Anterior cingulate cortex (tissue), 58 donors: Measurements from ENCODE around the gene RGL4.

Experiments used
- DNase-seq, 58 donors: peaks; one replicate each; lab custom pipeline; 2025; lab: John Stamatoyannopoulos, UW

RGL4 gene

DNA sequence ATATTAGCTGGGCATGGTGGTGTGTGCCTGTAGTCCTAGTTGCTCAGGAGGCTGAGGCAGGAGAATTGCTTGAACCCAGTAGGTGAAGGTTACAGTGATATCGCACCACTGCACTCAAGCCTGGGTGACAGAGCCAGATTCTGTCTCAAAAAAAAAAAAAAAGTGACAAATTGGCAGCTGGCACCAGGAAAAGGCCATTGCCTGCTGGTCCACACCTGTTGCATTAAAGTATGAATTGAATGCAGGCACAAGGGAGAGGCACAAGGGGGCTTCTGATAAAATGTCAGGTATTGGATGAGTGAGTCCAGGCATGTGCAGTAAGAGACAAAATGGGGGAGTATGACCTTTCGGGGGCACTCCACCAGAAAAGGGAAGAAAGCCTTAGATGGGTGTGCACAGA lies 31.9 kb downstream of the RGL4 start:
- no peak for DNase-seq

- DNase-seq, result peak in 3 of 58 donors; percentile 5 to 18 (median 7)
These were observed 37.3 kb downstream of the RGL4 start for GRCh38 chr22:23728108-23728507.

DNA sequence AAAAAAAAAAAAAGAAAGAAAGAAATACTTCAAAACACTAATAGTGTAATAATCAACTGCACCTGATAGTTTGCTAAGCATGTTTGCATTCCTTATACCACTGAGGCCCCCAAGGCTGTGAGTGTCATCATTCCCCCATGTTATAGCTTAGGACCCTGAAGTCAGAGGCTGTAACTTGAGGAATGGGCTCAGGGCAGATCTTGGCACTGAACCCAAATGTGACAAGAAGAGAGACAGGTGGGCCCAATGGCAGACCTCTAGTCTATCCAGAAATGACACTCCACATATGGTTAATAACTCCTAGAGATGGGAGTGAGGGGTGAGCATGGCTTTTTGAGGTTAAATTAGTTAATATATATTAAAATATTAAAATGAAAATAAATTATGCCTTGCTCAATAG lies 46.9 kb downstream of the RGL4 start:
- no peak for DNase-seq

DNA sequence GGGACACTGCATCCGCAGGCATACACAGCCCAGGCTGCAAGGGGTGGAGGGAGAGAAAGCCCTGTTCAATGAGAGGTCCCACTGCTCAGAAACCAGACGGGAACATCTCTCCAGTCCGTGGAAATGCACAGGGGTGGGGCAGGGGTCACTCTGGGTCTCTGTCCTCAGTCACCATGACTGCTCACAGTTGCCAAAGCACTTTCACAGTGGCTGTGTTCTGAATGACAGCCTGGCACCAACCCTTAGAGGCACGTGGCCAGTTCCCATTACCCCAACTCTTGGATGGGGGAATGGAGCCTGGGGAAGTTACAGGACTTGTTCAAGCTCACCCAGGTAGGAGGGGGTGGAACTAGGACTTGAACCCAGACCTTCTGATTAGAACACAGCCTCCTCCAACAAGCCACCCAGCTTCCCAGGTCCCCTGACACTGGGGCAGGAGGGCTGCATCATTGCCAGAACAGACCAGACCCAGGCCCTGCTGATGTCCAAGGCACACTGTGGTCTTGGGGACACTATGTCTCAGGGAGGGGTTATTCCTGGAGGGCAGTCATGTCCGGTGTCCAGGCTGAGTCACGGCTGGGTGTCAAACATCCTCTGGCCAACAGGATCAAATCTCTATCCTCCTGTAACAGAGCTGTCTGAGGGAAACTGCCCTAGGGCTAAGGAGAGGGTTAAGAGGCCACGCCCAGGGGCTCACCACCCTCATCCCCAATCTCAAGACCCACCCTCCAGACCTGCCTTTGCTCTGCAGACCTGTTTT lies 51.9 kb downstream of the RGL4 start:
- peak in 1 of 58 donors; percentile 7 for DNase-seq

GRCh38 chr22:23743303-23743705 lies 52.5 kb downstream of the RGL4 start:
- DNase-seq, result peak in 11 of 58 donors; percentile 16 to 70 (median 46)

DNA sequence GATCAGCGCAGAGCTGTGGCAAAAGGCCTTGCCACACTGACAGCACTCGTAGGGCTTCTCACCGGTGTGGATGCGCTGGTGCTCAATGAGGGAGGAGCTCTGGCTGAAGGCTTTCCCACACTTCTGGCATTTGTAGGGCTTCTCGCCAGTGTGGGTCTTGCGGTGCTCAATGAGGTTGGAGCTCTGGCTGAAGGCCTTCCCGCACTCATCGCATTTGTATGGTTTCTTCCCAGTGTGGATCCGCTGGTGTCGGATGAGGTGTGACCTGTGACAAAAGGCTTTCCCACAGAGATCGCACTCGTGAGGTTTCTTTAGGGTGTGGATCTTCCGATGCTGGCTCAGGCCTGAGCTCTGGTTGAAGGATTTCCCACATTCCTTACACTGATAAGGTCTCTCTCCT lies 53.2 kb downstream of the RGL4 start:
- no peak for DNase-seq

DNA sequence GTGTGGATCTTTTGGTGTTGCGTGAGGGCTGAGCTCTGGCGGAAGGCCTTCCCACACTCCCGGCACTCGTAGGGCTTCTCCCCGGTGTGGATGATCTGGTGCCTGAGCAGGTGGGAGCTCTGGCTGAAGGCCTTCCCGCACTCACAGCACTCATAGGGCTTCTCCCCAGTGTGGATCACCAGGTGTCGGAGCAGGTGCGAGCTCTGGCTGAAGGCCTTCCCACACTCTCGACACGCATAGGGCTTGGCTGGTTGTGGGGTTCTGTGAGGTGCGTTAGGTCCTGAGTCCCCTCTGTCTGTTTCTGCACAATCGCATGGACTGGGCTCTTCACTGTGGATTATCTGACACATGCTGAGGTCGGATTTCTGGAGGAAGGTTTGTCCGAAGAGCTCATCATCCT lies 53.7 kb downstream of the RGL4 start:
- no peak for DNase-seq

- DNase-seq, result no peak
These were observed 55.0 kb downstream of the RGL4 start for GRCh38 chr22:23745791-23746190.
